Measurements from ENCODE around the gene ITSN2.

Gene ITSN2

GRCh38 chr2:24272161-24272802 lies 88.1 kb downstream of the ITSN2 start:
- DNase-seq (ENCODE audit: low read depth in 1 of 2, low spot score in 1 of 2): no peak

DNA sequence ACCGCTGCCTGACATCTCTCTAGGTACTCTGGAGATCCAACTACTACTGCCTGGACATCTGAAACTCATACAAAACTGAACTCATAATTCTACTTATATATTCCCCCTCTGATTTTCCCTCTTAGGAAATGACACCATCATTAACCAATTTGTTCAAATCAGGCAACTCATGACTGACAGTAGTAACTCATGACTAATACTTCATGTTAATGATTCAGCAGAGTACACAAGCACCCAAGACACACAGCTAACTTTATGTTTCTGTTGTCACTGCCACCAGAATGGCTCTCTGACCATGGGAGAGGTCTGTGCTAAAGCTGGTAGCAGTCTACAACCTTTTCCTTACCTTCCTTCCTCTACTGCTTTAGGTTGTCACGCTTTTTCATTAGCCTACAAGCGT lies 91.1 kb downstream of the ITSN2 start:
- no peak for DNase-seq (ENCODE audit: low read depth in 1 of 2, low spot score in 1 of 2)

GRCh38 chr2:24265212-24265611 lies 95.1 kb downstream of the ITSN2 start:
- DNase-seq (ENCODE audit: low read depth in 1 of 2, low spot score in 1 of 2): no peak

GRCh38 chr2:24262421-24262970 lies 97.8 kb downstream of the ITSN2 start:
- DNase-seq (ENCODE audit: low read depth in 1 of 2, low spot score in 1 of 2): no peak

DNA sequence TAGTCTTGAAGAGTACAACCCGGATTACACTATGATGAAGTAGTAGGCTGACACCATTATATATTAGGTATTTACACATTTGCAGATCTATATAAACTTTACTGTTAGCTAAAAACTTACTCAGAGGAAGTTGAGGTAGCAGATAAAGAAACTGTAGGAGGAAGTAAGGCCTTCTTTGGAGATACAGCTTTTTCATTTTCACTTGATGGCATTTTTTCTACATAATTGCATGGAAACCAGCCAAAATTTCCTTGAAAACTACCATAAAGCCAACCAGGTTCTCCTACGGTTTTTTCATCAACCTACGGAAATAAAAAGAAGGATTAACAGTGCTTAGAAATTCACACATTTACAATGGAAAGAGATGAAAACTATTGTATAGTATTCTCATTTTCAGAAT lies 98.9 kb downstream of the ITSN2 start:
- no peak for DNase-seq (ENCODE audit: low read depth in 1 of 2, low spot score in 1 of 2)

DNA sequence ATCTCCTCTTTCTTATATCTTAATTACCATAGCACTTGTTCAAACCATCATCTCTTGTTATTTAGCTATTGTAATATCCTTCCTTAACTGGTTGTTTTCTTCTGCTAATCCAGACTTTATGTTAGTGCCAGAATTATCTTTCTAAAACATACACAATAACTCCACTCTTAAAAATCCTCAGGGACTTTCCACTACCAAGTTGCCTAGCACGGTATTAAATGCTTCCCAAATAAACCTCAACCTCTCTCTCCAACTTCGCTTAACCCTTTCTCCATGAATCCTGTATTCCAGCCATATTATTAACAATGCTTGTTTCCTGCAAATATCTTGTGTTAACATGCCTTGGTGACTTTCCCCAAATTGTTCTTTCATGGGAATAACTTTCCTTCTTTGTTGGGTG lies 101.0 kb downstream of the ITSN2 start:
- DNase-seq (ENCODE audit: low read depth in 1 of 2, low spot score in 1 of 2): no peak

DNA sequence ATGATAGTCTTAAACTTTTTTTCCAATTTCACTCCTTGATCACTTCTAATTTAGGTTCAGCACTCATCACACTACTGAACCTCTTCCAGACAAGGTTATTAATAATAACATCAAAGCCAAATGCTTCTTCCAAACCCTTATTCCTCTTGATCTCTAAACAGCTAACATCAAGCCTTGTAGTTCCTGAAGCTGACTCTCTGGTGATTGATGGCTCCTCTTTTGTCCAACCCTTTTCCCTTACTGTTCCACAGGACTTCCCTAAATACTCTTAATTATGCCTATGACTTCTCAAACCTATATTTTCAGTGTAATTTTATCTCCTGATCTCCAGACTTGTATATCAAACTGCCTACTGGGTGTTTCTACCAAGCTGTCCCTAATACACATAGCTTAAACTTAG lies 101.6 kb downstream of the ITSN2 start:
- DNase-seq (ENCODE audit: low read depth in 1 of 2, low spot score in 1 of 2): no peak

DNA sequence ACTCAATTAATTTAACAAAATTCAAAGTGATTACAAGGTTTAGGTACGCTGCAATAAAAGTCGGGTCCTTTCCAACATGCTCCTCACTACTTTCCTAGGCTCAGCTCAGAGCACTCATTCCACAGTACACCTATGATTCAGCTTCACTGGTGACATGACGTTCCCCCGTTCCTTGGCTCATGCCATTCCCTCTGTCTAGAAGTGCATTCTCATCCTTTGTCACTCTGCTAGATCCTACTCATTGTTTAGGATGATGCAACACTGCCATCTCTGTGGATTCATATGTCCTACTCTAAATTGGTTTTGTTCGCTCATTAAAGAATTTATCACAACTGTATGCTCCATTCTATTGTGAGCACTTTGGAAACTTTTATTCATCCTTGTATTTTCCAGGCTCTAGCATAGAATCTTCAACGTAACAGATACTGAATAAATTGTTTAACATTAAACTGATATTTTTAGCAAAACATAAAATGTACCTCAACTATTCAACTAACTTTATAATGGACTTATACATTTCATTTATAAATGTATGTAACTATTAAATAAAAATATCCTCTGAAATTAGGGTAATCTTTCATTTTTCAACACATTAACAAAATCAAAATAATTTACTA lies 106.9 kb downstream of the ITSN2 start:
- DNase-seq (ENCODE audit: low read depth in 1 of 2, low spot score in 1 of 2): no peak

DNA sequence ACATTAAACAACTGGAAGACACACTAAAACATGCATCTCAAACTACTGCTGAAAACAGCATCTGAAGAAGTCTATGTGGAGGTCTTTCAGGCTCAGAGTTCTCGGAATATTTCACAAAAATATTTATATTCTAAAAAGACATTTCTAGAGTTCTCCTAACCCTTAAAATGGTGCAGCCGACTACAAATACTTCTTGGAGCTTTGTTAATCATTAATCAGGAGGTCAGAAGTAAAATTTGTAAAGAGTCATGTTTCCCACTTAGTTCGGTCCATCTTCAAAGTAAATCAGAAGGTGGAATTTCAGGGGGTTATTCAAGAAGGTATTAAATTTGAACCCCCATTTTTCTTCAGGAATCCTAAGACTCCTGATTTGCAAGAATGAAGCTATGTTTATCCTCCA lies 112.7 kb downstream of the ITSN2 start:
- DNase-seq (ENCODE audit: low read depth in 1 of 2, low spot score in 1 of 2): no peak

- DNase-seq (ENCODE audit: low read depth in 1 of 2, low spot score in 1 of 2): no peak
Observed at GRCh38 chr2:24247164-24247563, 113.2 kb downstream of the ITSN2 start.

DNA sequence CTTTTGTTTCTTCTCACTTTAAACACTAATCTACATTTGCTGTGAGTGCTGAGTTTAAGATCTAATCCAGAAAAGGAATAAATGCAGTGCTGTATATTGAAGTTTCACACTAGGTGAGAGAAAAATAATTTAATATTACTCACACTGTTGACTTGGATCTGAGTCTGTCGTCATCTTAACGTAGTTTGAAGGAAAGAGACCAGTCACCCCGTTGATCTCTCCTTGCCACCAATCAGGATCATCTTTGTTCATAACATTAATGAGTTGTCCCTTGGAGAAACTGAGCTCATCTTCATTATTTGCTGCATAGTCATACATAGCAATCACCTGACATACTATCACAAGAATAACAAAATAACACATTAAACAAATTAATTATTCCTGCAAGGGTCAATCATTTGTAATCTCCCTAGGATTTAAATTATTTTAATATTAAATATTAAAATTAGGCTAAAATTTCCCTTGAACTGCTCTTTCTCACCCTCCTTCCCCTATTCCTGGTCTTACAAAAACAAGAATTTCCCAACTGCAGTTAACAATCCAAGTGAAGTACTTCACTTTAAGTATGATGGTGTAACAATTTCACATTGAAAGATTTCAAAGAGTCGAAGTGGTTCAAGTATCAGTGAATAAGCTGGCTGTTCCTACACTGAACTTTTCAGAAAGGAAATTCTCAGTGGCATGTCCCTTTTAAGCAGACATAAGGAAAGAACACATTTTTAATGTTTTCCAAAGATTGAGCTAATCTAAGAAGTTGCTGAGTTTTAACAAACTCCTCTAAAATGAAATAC lies 114.2 kb downstream of the ITSN2 start:
- no peak for DNase-seq (ENCODE audit: low read depth in 1 of 2, low spot score in 1 of 2)

DNA sequence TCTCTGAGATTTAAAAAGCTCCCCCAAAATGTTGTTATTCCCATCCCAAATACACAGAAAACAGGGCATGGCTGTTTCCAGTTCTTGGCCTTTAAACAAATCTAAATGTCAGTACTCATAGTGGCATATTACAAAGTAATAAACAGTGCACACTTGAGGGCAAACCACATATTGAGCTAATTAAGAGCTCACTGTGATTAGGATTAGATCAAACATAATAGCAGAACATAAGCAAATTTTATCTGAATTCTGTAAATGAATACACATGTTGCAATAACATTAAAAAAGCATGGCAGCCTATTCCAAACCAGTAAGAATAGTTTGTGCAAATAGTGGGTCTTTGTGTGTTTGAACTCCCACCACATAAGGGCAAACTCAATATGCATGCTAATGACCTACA lies 118.8 kb downstream of the ITSN2 start:
- no peak for DNase-seq (ENCODE audit: low read depth in 1 of 2, low spot score in 1 of 2)

GRCh38 chr2:24239553-24239952 lies 120.8 kb downstream of the ITSN2 start:
- DNase-seq (ENCODE audit: low read depth in 1 of 2, low spot score in 1 of 2): no peak

- no peak for DNase-seq (ENCODE audit: low read depth in 1 of 2, low spot score in 1 of 2)
Observed at GRCh38 chr2:24238158-24238557, 122.2 kb downstream of the ITSN2 start.

DNA sequence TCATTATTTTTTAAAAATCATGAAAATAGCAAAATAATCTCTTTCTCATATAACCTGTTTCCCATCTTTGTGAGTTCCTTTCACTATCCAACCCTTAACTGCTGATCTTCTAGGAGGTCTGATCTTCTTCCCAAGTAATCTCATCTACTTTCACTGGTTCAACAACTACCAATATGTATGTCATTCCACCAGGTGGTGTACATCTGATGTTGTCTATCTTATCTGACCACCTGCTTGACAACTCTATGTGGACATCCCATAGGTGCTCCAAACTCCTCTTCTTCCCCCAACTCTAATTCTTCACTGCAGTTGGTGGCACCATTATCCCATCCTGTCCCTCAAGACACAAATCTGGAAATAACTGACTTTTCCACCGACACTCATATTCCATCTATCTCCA lies 123.0 kb downstream of the ITSN2 start:
- no peak for DNase-seq (ENCODE audit: low read depth in 1 of 2, low spot score in 1 of 2)

GRCh38 chr2:24233321-24233720 lies 127.0 kb downstream of the ITSN2 start:
- DNase-seq (ENCODE audit: low read depth in 1 of 2, low spot score in 1 of 2): no peak

DNA sequence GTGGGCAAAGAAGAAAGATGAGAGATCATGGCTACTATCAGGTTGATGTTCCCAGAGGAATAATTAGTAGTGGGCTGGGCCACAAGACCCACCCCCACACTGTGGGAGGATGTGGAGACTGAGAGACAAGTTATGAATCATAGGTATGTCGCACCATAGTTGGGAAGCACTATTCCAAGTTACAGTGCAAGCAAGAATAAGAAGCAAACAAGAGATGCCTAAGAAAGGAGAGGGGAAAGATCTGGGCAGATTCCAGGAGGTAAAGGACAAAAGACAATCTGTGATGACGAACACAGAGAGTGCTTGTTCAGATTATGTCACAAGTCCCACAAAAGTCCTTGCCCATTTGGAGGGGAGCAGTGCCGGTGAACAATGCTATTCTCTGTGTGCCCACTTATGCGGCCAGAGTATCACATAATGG lies 128.9 kb downstream of the ITSN2 start:
- no peak for DNase-seq (ENCODE audit: low read depth in 1 of 2, low spot score in 1 of 2)

DNA sequence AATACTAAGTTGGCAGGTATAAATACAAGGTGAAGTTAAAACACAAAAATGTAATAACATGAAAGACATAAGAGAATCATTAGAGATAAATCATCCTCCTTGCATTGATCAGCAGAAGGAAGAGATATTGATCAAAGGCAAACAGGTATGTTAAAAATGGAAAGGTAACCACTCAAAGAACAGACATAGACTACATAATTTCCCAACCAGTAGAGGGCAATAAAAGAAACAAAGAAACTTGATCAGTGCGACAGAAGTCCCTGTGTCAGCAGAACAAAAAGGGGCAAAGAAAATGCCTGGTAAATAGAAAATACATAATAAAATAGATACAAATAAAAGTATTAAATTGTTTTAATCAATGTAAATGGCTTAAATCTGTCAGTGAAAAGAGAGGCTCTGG lies 131.9 kb downstream of the ITSN2 start:
- no peak for DNase-seq (ENCODE audit: low read depth in 1 of 2, low spot score in 1 of 2)

DNA sequence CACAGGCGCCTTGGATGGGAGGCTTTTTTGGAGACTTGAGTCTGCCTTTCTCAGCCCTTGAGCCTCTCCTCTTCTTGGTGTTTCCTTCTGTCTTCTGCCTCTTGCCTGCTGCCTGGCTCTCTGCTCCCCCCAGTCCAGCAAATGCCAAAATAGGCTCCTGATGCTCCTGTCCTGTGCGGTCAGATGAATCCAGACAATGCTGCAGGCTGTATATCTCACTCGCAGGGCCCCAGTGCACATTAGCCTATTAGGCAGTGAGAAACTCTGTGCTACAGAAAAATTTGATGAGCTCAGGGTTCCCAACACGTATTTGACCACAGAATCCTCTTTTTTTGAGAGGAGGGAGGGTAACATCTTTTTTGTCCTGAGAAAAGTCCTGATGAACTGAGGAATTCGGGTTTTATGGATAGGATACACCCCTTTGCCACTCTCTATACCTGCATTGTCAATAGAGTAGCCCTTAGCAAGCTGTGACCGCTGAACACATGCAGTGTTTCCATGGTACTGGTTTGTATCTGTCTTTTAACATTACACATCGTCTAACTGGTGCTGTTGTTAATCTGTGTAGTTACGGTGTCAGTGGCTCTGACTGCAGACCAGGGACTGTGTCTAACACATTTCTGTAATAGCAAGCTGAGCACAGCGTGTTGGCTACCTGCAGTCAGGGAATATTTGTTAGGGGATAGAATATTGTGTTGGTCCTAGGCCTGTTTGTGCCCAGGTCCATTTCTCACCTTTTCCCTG lies 134.7 kb downstream of the ITSN2 start:
- no peak for DNase-seq (ENCODE audit: low read depth in 1 of 2, low spot score in 1 of 2)

GRCh38 chr2:24222946-24223345 lies 137.4 kb downstream of the ITSN2 start:
- no peak for DNase-seq (ENCODE audit: low read depth in 1 of 2, low spot score in 1 of 2)

- DNase-seq (ENCODE audit: low read depth in 1 of 2, low spot score in 1 of 2): no peak
Observed at GRCh38 chr2:24221343-24222050, 138.8 kb downstream of the ITSN2 start.

Data from activated CD4-positive, alpha-beta T cell treated with anti-CD3 and anti-CD28 coated beads, Interleukin-2, amount 50 U/mL, for 24 hours (primary cell).